GM21528 (cell line): ENCODE results near the gene CRELD1.
"Not testable (repeated sequence)": the region's sequence is repeated elsewhere in the genome, so short reads cannot be mapped to it uniquely, and the experiment has no call there.

Experiments
- ATAC-seq: cut with Tn5 transposase; IDR thresholded peaks from one replicate; pipeline ENCODE4 v1.9.1; 2021; ENCODE audit warnings: mild to moderate bottlenecking, moderate library complexity; ENCODE audit not compliant: unreplicated experiment, low FRiP score

Gene CRELD1

GRCh38 chr3:9932843-9933560 lies 632 bp upstream of the CRELD1 start:
- peak; percentile 66 for ATAC-seq

GRCh38 chr3:9934235-9934621 lies 594 bp downstream of the CRELD1 start:
- ATAC-seq, result no peak

DNA sequence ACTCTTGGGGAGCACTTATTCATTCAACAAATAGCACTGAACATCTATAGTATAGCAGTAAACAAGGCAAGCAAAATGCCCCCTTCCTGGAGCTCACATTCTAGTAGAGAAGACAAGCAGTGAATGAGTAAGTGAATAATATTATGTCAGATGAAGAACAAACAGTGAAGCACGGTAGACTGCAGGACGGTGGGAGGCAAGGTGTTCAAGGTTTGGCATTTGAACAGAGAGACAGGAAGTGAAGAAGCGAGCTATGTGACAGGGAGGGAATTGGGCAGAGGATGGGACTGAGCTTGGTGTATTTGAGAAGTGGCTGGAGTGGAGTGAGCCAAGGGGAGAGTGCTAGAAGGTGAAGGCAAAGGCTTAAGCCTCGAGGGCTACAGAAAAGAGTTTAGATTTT lies 1.4 kb downstream of the CRELD1 start:
- no peak for ATAC-seq

DNA sequence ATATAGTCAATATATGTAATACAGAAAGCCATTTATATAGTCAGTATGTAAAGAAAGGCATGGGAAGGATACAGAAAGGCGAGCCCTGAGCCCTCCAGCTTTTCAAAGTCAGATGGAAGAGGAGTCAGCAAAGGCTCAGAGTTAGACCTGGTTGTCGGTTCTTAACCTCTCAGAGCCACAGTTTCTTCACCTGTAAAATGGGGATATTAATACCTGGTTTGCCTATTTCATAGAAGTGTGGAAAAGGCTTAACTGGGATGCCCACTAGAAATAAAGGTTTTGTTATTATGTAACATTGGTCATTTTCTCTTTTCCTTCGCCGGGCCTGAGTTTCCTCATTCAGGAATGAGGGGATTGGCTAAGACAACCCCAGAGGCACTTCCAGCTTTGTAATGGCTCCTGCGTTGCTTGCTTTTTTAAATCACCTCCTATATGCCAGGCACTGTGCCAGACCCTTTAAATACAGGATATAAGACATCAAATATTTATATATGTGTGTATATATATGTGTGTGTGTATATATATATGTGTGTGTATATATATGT lies 2.4 kb downstream of the CRELD1 start:
- no peak for ATAC-seq

DNA sequence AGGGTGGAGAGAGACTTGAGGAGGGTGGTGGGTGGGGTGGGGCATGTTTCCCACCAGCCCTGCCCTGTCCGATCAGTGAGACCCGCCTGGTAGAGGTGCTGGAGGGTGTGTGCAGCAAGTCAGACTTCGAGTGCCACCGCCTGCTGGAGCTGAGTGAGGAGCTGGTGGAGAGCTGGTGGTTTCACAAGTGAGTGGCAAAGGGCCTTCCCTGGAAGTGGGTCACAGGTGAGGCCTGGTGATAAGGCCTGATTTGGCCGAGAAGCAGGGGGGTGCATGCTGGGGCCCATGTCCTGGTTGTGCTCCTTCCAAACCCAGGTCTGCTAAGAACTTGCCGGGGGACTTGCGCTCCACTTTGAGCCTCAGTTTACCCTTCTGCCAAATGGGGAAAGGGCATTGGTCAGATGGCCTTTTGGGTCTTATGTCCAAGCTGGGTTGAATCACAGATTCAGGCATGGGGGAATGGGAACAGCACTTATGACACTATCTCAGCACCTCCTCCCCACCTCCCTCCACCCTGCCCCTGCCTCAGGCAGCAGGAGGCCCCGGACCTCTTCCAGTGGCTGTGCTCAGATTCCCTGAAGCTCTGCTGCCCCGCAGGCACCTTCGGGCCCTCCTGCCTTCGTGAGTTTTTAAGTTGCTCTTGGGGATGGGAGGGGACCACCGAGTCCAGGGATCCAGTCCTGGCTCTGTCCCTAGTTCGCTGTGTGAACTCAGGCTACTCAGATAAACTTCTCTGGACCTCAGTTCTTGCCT lies 4.0 kb downstream of the CRELD1 start:
- no peak for ATAC-seq

DNA sequence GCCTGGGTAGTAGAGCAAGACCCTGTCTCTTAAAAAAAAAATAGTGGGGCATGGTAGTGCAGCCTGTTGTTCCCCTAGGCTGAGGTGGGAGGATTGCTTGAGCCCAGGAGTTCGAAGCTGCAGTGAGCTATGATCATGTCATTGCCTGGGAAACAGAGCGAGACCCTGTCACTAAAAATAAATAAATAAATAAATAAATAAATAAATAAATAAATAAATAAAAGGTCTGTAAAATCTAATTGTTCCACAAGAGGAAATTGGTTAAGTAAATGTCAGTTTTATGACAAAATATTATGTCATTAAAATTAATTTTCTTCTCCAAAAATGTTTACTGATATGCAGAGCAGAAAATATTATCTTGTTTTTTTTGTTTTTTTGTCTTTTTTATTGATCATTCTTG lies 5.3 kb downstream of the CRELD1 start:
- ATAC-seq, result no peak

DNA sequence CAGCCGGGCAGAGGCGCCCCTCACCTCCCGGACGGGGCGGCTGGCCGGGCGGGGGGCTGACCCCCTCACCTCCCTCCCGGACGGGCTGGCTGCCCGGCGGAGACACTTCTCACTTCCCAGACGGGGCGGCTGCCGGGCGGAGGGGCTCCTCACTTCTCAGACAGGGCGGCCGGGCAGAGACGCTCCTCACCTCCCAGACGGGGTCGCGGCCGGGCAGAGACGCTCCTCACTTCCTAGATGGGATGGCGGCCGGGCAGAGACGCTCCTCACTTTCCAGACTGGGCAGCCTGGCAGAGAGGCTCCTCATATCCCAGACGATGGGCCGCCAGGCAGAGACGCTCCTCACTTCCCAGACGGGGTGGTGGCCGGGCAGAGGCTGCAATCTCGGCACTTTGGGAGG lies 6.3 kb downstream of the CRELD1 start:
- ATAC-seq, result not testable (repeated sequence)

DNA sequence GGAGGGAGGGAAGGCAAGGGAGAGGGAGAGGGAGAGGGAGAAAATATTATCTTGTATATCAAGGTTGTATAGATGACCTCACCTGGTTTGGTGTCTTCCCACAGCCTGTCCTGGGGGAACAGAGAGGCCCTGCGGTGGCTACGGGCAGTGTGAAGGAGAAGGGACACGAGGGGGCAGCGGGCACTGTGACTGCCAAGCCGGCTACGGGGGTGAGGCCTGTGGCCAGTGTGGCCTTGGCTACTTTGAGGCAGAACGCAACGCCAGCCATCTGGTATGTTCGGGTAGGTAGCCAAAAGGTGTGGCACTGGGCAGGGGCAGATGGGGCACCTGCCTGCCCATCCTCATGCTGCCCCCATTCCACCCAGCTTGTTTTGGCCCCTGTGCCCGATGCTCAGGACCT lies 7.1 kb downstream of the CRELD1 start:
- no peak for ATAC-seq

GRCh38 chr3:9942164-9942563 lies 8.5 kb downstream of the CRELD1 start:
- no peak for ATAC-seq

GRCh38 chr3:9942934-9943690 lies 9.5 kb downstream of the CRELD1 start:
- ATAC-seq, result no peak

DNA sequence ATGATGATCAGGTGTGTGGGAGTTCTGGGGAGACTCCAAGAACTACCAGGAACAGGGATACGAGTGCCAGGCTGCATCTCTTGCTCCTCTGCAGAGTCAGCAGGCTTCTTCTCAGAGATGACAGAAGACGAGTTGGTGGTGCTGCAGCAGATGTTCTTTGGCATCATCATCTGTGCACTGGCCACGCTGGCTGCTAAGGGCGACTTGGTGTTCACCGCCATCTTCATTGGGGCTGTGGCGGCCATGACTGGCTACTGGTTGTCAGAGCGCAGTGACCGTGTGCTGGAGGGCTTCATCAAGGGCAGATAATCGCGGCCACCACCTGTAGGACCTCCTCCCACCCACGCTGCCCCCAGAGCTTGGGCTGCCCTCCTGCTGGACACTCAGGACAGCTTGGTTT lies 10.6 kb downstream of the CRELD1 start:
- no peak for ATAC-seq

DNA sequence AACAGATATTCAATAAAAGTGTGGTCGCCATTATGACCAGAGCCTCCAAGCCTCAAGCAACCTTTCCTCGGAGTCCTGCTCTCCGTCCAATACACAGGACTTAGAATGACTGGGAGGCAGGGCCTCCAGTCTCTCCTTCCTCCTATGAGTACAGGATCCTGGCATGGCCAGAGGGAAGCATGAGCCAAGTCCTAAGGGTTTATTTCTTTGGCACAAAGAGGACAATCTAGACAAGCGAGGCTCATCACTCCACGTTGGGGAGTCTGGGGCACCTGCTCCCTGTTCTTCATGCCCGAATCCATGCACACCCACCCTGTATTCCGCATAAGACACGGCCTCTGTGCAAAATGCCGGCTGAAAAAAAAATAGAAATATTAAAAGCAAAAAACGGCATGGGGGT lies 11.7 kb downstream of the CRELD1 start:
- ATAC-seq, result no peak

DNA sequence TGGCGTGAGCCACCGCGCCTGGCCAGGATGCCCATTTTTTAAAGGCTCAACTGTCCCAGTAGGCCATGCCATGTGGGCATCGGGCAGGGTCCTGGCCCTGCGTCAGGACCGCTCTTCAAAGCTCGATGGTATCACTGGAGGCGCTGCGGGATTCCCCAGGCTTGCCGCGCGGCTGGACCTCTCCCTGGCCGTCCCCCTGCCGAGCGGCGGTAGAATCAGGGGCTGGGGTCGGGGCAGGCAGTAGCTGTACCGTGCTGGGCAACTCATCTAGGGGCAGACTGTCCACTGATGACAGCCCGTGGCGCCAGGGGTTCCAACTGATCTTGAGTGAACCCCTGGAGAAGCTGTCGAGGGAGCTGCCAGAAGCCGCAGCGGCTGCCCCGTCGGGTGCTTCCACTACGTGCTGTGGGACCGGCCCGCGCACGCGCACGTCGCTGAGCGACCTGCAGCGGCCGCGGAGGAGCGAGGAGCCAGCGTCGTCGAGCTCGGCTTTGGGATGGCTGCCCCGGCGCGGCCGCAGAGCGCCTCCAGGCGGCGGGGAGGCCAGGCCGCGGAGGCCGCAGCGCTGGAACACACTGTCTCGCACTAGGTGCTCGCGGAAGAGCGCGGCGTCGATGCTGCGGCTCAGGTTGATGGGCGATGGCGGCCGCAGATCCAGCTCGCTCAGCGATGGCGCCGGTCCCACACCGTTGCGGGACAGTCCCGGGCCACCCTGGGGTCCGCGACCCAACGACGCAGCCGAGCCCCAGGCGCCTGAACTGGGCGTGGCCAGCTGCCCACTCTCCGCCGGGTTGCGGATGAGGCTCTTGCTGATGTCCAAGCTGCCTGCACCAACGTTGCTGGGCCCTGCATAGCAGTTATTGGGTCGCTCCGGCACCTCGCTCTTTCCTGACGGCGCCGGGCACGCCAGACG lies 12.7 kb downstream of the CRELD1 start:
- ATAC-seq, result peak; percentile 46

DNA sequence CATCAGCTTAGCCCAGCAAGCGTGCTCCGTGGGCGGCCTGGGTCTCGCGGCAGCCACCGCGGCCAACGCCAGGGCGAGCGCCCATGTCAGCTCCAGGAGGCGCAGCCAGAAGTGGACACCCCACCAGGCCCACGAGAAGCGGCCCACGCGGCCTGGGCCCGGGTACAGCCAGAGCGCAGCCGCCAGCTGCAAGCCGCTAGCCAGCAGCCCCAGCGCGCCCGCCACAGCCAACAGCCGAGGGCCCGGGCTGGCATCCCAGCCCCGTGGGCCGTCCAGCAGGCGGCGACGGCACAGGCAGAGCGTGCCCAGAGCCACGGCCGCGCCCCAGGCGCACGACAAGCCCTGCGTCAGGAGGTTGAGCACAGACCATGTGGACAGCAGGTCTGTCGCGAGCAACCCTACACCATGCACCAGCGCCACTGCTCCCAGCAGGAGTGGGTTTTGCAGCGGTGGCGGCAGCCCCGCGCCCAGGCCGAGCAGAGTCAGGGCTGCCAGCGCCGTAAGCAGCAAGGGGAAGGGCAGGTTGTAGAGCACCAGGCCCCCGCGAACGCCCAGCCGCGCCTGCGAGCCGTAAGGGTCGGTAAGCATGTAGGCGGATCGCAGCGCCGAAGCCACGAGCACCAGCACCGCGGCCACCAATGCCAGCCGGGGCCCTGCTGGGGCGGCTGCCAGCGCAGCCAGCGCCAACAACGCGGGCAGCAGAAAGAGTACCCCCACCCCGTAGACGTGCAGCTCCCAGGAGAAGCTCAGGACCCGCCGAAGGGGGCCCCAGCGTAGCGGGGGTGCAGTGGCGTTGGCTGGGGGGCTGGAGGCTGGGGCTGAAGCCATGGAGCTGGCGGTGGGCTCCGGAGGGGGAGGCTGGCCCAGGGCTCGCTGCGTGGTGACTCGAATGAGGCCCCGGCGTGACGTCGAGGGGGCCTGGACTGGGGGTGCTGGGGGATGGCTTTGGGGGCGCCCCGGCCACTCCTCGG lies 13.7 kb downstream of the CRELD1 start:
- no peak for ATAC-seq

- no peak for ATAC-seq
These were observed 15.0 kb downstream of the CRELD1 start for GRCh38 chr3:9948586-9948985.

- no peak for ATAC-seq
These were observed 15.5 kb downstream of the CRELD1 start for GRCh38 chr3:9949115-9949514.

DNA sequence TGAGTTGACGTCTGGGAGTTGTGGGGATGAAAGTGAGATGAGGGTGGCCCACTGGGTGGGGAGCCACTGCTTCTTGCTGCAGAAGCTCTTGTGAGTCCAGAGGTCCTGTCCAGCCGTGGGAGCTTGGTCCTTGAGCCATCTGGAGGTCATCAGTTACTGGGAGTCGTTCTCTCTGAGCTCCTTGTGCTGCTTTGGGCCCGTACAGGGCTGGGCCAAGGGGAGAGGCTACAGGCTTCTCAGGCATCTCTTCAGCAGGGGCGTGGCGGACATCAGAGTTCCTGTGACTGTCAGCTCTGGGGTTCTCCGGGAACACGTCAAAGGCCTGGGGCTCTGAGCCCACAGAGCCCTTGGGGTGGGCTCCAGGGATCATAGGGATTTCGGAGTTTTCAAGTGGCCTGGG lies 16.0 kb downstream of the CRELD1 start:
- ATAC-seq, result no peak

- ATAC-seq, result no peak
These were observed 17.5 kb downstream of the CRELD1 start for GRCh38 chr3:9951126-9951525.

DNA sequence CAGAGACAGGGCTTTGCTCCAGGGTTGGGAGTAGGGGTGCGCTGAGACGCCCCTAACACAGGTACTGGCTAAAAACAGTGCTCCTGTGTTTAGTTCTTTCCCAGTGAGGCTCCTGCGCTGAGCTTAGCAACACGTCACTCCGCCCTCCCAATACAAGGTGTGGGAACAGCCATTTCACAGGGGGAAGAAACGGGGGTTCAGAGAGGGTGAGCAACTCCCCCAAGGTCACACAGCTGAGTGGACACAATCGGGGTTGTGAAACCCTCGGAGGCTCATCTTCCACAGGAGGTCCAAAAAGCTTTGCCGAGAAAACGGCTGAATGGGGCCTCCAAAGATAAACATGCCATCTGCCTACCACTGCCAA lies 17.9 kb downstream of the CRELD1 start:
- no peak for ATAC-seq
